ENCODE measurements around the gene AGBL1.

Gene AGBL1

DNA sequence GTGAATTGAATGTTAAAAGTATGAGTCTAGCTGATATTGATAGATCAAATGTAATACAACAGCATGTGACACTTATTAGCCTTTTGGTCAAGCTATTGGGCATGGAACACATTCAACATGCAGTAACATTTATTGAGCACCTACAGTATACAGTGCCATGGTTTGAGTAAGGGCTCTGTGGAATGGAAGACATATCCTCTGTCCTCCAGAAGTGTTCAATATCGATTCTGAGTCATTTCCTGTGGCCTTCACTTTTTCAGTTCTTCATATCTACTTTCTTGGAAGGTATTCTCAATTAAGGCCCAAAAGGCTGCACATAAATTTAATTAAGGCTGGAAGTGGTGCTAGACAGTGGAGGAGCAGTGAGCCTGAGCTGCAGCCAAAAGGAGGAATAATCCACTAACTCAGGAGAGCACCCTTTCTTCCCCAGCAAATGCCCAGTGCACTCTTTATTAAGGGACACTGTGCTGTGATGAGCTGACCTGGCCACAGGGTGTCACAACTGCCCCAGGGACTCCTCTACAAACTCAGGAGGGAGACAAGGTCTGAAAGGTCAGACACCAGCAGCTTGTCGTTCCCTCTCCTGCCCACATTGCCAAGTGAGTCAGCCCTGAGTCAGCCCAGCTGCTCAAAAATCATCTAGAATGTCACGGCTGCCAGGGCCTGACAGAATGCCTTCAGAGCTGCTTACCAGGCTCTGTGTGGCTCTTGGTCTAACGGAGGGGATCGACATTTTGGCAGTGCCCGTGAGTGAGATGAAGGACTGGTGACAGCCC is 544.8 kb downstream of the AGBL1 start:
- no peak for DNase-seq (ENCODE audit: low read depth)
- TF ChIP-seq, protein P1, sequence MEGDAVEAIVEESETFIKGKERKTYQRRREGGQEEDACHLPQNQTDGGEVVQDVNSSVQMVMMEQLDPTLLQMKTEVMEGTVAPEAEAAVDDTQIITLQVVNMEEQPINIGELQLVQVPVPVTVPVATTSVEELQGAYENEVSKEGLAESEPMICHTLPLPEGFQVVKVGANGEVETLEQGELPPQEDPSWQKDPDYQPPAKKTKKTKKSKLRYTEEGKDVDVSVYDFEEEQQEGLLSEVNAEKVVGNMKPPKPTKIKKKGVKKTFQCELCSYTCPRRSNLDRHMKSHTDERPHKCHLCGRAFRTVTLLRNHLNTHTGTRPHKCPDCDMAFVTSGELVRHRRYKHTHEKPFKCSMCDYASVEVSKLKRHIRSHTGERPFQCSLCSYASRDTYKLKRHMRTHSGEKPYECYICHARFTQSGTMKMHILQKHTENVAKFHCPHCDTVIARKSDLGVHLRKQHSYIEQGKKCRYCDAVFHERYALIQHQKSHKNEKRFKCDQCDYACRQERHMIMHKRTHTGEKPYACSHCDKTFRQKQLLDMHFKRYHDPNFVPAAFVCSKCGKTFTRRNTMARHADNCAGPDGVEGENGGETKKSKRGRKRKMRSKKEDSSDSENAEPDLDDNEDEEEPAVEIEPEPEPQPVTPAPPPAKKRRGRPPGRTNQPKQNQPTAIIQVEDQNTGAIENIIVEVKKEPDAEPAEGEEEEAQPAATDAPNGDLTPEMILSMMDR (IDR thresholded peaks at IDR 0.05; ENCODE audit: low read depth, low read length, missing control alignments), result peak; percentile 1
- H3K4me3 ChIP-seq (ENCODE audit: low read depth, low read length), result no peak overlapping the region

DNA sequence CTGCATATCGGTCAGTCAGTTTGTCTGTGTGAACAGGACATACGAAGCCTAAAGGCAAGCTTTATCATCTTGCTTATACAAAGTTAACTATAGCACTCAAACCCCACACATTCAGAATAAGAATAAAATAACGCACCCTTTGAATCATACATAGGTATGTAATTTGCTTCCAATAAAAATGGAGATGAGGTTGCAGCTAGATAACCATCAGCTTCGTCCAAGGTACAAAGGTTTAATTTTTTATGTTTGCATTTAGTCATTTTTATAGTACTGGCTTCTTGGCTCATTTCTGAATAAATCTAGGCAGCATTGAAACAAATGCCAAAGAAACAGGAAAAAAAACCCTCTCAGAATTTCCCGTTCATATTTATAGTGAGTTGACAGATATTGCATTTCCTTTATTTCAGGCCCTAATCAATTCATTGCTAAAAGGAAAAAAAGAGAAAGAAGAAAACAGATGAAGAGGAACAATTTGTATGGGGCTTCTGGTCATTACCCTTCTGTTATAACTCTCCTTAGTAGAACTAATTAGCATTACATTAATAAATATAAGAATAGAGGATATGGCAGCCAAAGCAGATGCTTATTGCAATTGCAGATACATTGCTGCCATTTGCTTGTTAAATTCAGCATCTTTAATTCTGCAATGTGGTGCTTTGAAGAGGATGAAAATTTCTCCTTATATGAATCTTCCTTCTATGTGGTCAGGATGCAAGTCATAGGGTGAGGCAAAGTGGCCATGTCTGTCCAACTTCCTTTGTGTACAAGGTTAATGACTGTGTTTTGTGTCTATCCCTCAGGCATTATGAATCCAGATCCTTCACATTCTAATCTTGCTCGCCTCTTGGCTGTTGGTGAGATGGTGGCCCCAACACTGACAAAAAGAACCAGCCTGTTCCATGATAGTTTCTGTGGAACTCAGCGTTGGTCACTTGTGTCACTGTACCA is 550.0 kb downstream of the AGBL1 start:
- TF ChIP-seq, protein P1 (IDR thresholded peaks at IDR 0.05; ENCODE audit: low read depth, low read length, missing control alignments), result no peak
- DNase-seq (ENCODE audit: low read depth), result no peak
- H3K4me3 ChIP-seq (ENCODE audit: low read depth, low read length), result no peak overlapping the region

DNA sequence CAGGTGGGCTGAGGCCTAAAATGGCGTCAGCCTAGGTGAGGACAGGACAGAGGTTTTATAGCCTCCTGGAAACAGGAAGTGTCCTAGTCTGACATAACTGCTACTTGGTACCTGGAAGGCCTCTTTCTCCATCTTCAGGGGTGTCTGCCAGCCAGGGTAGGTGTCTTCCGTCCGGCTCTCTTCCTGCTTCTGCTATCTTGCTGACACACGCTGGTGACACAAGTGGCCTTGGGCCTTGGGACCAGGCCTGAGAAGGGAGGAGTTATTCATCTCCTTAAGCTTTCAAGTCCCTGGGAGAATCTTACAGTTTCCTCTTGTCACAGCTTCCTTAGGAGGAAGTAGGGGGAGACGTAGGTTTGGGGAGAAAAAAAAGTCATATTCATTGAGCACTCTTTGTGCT is 551.3 kb downstream of the AGBL1 start:
- no peak for DNase-seq (ENCODE audit: low read depth)
- TF ChIP-seq, protein P1 (IDR thresholded peaks at IDR 0.05; ENCODE audit: low read depth, low read length, missing control alignments), result no peak

DNA sequence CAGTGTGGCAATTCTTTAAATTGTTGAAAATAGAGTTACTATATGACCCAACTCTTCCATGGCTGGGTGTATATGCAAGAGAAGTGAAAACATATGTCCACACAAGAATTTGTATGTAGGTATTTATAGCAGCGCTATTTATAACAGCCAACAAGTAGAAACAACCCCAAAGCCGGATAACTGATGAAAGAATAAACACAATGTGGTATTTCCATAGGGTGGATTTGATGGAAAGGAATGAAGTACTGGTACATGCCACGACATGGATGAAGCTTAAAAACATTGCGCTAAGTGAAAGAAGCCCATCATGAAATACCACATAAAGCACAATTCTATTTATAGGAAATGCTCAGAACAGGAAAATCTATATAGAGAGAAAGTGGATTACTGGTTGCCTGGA is 554.5 kb downstream of the AGBL1 start:
- no peak for DNase-seq (ENCODE audit: low read depth)
- H3K4me3 ChIP-seq (ENCODE audit: low read depth, low read length), result no peak overlapping the region
- TF ChIP-seq, protein P1 (IDR thresholded peaks at IDR 0.05; ENCODE audit: low read depth, low read length, missing control alignments), result no peak

More for the DNA sequence above, 551.3 kb downstream of the AGBL1 start:
- H3K4me3 ChIP-seq (ENCODE audit: low read depth, low read length), result no peak overlapping the region

DNA sequence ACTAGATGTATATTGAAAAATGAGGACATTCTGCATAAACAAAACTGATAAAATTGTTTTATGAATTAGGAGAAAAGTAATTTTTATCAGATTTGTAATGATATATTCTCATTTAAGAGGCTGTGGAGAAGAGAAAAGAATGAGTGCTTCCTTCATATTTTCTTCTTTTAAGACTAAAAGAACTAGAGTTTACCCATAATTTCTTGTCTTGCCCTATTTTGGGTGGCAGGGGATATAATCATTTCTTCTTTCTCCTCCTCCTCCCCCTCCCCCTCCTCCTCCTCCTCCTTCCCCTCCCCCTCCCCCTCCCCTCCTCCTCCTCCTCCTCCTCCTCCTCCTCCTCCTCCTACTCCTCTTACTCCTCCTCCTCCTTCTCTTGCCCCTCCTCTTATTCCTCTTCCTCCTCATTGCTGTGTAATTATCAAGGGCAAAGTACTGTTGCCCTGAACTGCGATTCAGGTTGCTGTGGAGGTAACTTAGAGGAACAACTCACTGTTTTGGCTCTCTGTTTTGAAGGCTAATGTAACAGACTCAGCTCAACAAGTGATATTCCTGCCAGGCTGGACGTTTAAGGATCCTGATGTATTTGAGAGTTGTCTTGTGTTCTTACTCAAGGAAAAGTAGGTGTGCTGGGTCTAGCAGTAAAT is 555.4 kb downstream of the AGBL1 start:
- TF ChIP-seq, protein P1 (IDR thresholded peaks at IDR 0.05; ENCODE audit: low read depth, low read length, missing control alignments), result no peak
- H3K4me3 ChIP-seq (ENCODE audit: low read depth, low read length), result no peak overlapping the region
- no peak for DNase-seq (ENCODE audit: low read depth)

DNA sequence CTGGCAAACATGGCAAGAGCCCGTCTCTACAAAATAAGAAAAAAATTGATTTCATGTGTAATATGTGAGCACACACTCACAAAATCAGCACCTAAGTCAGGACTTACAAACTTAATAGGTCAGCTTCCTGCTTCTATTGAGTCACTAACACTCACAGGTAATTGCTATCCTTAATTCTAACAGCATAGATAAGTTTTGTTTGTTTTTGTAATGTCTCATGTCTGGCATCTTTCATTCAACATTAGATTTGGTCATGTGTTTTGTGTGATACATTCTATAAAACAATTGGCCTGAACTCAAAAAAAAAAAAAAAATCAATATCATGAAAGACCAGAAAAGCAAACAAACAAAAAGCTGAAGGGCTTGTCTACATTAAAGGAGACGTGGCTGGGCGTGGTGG is 564.7 kb downstream of the AGBL1 start:
- DNase-seq (ENCODE audit: low read depth), result no peak
- no peak overlapping the region for H3K4me3 ChIP-seq (ENCODE audit: low read depth, low read length)
- TF ChIP-seq, protein P1 (IDR thresholded peaks at IDR 0.05; ENCODE audit: low read depth, low read length, missing control alignments), result no peak

Measured in GM12864 (cell line).